Measurements from ENCODE around the gene INSM1. TPM values are rescaled to one million over a fixed set of nuclear protein-coding genes. Genes with fewer than 3 reads are reported as not detected.

The INSM1 gene
- total RNA-seq, 1 experiment from 2014 or later, result 0.05 TPM

GRCh38 chr20:20398123-20398522 lies 30.2 kb downstream of the INSM1 start:
- BruUV-seq (replicated peaks), result no TSS peak
- TF ChIP-seq POLR2AphosphoS5 (IDR thresholded peaks at IDR 0.05; ENCODE audit: low read depth, low read length) (no peak), TCF7L2 (IDR thresholded peaks at IDR 0.05; ENCODE audit: low read depth, low read length) (no peak), SIN3A (IDR thresholded peaks at IDR 0.05; ENCODE audit: borderline replicate concordance, insufficient read depth, low read depth, low read length) (no peak), CTCF (IDR thresholded peaks at IDR 0.05) (no peak), REST (IDR thresholded peaks at IDR 0.05; ENCODE audit: insufficient read depth in 1 of 2, low read depth in 2 of 2, low read length in 1 of 2) (no peak)
- ChIA-PET POLR2A (no interaction called here), CTCF (no interaction called here)
- no peaks in the 10 kb centered on the region for H3K36me3 ChIP-seq (ENCODE audit: control insufficient read depth, insufficient read depth, low read length)
- in situ Hi-C loops (cut with HindIII; ENCODE audit: low pct_unique_long_range_greater_than_20kb, low sequenced_read_pairs) (no loop called here), intact Hi-C loops (cut with micrococcal nuclease; ENCODE audit: unreplicated experiment) (no loop called here)
- no peaks in the 10 kb centered on the region for H3K4me1 ChIP-seq (ENCODE audit: control insufficient read depth, insufficient read depth, low read length)
- H3K4me3 ChIP-seq (ENCODE audit: low read depth in 2 of 2, low read length in 2 of 2), result no peak overlapping the region
- H3K27me3 ChIP-seq (ENCODE audit: control insufficient read depth, insufficient read depth, low read length), result no peaks in the 10 kb centered on the region
- no peaks in the 10 kb centered on the region for H3K9me3 ChIP-seq (ENCODE audit: control insufficient read depth, insufficient read depth, low read depth, low read length)
- H3K27ac ChIP-seq (ENCODE audit: low read length), result no peak overlapping the region
- DNase-seq (ENCODE audit: low read depth, low spot score), result no peak
- ATAC-seq, result no peak

GRCh38 chr20:20399531-20400500 lies 31.9 kb downstream of the INSM1 start:
- Histone ChIP-seq H3K27me3 (ENCODE audit: control insufficient read depth, insufficient read depth, low read length) (no peaks in the 10 kb centered on the region), H3K4me1 (ENCODE audit: control insufficient read depth, insufficient read depth, low read length) (no peaks in the 10 kb centered on the region), H3K27ac (ENCODE audit: low read length) (no peak overlapping the region), H3K9me3 (ENCODE audit: control insufficient read depth, insufficient read depth, low read depth, low read length) (no peaks in the 10 kb centered on the region), H3K4me3 (ENCODE audit: low read depth in 2 of 2, low read length in 2 of 2) (no peak overlapping the region), H3K36me3 (ENCODE audit: control insufficient read depth, insufficient read depth, low read length) (no peaks in the 10 kb centered on the region)
- ChIA-PET POLR2A (no interaction called here), CTCF (no interaction called here)
- no peak for DNase-seq (ENCODE audit: low read depth, low spot score)
- ATAC-seq, result no peak
- in situ Hi-C loops (cut with HindIII; ENCODE audit: low pct_unique_long_range_greater_than_20kb, low sequenced_read_pairs), result no loop called here
- intact Hi-C loops (cut with micrococcal nuclease; ENCODE audit: unreplicated experiment), result no loop called here
- TF ChIP-seq REST (IDR thresholded peaks at IDR 0.05; ENCODE audit: insufficient read depth in 1 of 2, low read depth in 2 of 2, low read length in 1 of 2) (no peak), SIN3A (IDR thresholded peaks at IDR 0.05; ENCODE audit: borderline replicate concordance, insufficient read depth, low read depth, low read length) (no peak), CTCF (IDR thresholded peaks at IDR 0.05) (no peak), TCF7L2 (IDR thresholded peaks at IDR 0.05; ENCODE audit: low read depth, low read length) (no peak), POLR2AphosphoS5 (IDR thresholded peaks at IDR 0.05; ENCODE audit: low read depth, low read length) (no peak)
- BruUV-seq (replicated peaks), result no TSS peak
